Activated CD8-positive, alpha-beta T cell treated with anti-CD3 and anti-CD28 coated beads for 36 hours (primary cell): ENCODE data around the gene ANKIB1. TPM values are rescaled to one million over a fixed set of nuclear protein-coding genes. Genes with fewer than 3 reads are reported as not detected.
"Not testable (repeated sequence)": the region's sequence is repeated elsewhere in the genome, so short reads cannot be mapped to it uniquely, and the experiment has no call there.

Experiments
- ATAC-seq: fragments of 200-7000 bp; cut with Tn5 transposase; one replicate; pipeline ENCODE4 v1.10.0; 2021; ENCODE audit warnings: mild to moderate bottlenecking, moderate library complexity
- CTCF ChIA-PET: fragments of 350-600 bp; sonication (Branson Sonifier 250); formaldehyde crosslinking; loops from one replicate; lab custom pipeline; 2021; ENCODE audit warnings: antibody characterized with exemption; lab: Charles Lee
- POLR2A ChIA-PET: fragments of 350-600 bp; sonication (Branson Sonifier 250); formaldehyde crosslinking; loops from one replicate; lab custom pipeline; 2021; ENCODE audit warnings: antibody characterized with exemption; lab: Charles Lee
- DNase-seq: peaks from one replicate; pipeline ENCODE4 v3.0.0-alpha.2; 2020
- H3K27ac Mint-ChIP-seq: one replicate; pipeline ENCODE4 v1.8.0; 2021; ENCODE audit warnings: mild to moderate bottlenecking, mixed read lengths
- H3K27me3 Mint-ChIP-seq: one replicate; pipeline ENCODE4 v1.8.0; 2021; ENCODE audit warnings: mixed read lengths
- H3K36me3 Mint-ChIP-seq: one replicate; pipeline ENCODE4 v1.8.0; 2021; ENCODE audit warnings: low read depth, mixed read lengths
- H3K4me1 Mint-ChIP-seq: one replicate; pipeline ENCODE4 v1.8.0; 2021; ENCODE audit warnings: low read depth, mixed read lengths
- H3K4me3 Mint-ChIP-seq: one replicate; pipeline ENCODE4 v1.8.0; 2021; ENCODE audit warnings: mild to moderate bottlenecking, moderate library complexity, mixed read lengths
- H3K9me3 Mint-ChIP-seq: one replicate; pipeline ENCODE4 v1.8.0; 2021; ENCODE audit warnings: mixed read lengths
- intact Hi-C: fragments of 100-400 bp; cut with micrococcal nuclease; formaldehyde crosslinking; loops from one replicate; pipeline ENCODE4 v1.10.0; 2022
- total RNA-seq, 2 experiments: library from RNA; stranded (reverse); gene quantifications; one replicate each; pipeline ENCODE4 v1.2.3, GENCODE V29; 2021
- TF ChIP-seq, protein P1 (sequence below): fragments of 200-600 bp; IDR thresholded peaks from one replicate; pipeline ENCODE4 v1.8.0; 2022; ENCODE audit warnings: antibody characterized with exemption, mild to moderate bottlenecking

ANKIB1 gene
- total RNA-seq, 2 experiments from 2014 or later, result 32.3 to 34.1 TPM

DNA sequence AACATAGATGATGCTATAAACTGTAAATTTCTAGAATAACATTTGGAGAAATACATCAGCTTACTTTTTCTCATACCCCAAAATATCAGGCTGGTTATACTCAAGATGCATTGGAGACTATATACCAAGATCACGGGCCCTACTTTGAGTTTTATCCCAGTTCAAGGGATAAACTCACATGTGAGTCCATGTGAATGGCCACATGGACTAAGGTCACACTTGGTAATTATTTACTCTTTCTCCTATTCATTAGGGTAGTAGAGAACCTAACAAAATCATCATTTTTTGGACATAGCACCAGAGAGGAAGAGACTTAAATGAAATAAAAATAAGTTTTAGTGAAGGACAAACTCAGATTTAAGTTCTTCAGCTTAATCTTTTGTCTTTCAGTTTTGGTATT, 108.4 kb downstream of the ANKIB1 start:
- H3K27ac Mint-ChIP-seq, result no peak overlapping the region
- TF ChIP-seq, protein P1, sequence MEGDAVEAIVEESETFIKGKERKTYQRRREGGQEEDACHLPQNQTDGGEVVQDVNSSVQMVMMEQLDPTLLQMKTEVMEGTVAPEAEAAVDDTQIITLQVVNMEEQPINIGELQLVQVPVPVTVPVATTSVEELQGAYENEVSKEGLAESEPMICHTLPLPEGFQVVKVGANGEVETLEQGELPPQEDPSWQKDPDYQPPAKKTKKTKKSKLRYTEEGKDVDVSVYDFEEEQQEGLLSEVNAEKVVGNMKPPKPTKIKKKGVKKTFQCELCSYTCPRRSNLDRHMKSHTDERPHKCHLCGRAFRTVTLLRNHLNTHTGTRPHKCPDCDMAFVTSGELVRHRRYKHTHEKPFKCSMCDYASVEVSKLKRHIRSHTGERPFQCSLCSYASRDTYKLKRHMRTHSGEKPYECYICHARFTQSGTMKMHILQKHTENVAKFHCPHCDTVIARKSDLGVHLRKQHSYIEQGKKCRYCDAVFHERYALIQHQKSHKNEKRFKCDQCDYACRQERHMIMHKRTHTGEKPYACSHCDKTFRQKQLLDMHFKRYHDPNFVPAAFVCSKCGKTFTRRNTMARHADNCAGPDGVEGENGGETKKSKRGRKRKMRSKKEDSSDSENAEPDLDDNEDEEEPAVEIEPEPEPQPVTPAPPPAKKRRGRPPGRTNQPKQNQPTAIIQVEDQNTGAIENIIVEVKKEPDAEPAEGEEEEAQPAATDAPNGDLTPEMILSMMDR, result no peak
- H3K9me3 Mint-ChIP-seq, result no peaks in the 10 kb centered on the region
- ATAC-seq (no peak), DNase-seq (no peak)
- no peaks in the 10 kb centered on the region for H3K4me1 Mint-ChIP-seq
- POLR2A ChIA-PET, result no interaction called here
- H3K27me3 Mint-ChIP-seq, result no peaks in the 10 kb centered on the region
- H3K4me3 Mint-ChIP-seq, result no peak overlapping the region
- peaks cover 18% of the 10 kb centered on the region for H3K36me3 Mint-ChIP-seq
- CTCF ChIA-PET, result interaction anchor here (1.2 to 2.0 kb wide), 2 partner anchors 17 to 70 kb away, joined by 5 read pairs; no protein-coding TSS in a partner anchor
- intact Hi-C loops, result no loop called here

GRCh38 chr7:92356406-92356805, 110.6 kb downstream of the ANKIB1 start:
- no peaks in the 10 kb centered on the region for H3K27me3 Mint-ChIP-seq
- TF ChIP-seq, protein P1, result no peak
- POLR2A ChIA-PET, result no interaction called here
- peaks cover 19% of the 10 kb centered on the region for H3K36me3 Mint-ChIP-seq
- no peak overlapping the region for H3K27ac Mint-ChIP-seq
- CTCF ChIA-PET, result interaction anchor here (1.2 kb wide), 1 partner anchor 13 kb away, joined by 3 read pairs; no protein-coding TSS in a partner anchor
- H3K4me1 Mint-ChIP-seq, result no peaks in the 10 kb centered on the region
- H3K9me3 Mint-ChIP-seq, result no peaks in the 10 kb centered on the region
- intact Hi-C loops, result no loop called here
- H3K4me3 Mint-ChIP-seq, result no peak overlapping the region
- DNase-seq (no peak), ATAC-seq (no peak)

GRCh38 chr7:92357260-92357659, 111.5 kb downstream of the ANKIB1 start:
- CTCF ChIA-PET, result no interaction called here

DNA sequence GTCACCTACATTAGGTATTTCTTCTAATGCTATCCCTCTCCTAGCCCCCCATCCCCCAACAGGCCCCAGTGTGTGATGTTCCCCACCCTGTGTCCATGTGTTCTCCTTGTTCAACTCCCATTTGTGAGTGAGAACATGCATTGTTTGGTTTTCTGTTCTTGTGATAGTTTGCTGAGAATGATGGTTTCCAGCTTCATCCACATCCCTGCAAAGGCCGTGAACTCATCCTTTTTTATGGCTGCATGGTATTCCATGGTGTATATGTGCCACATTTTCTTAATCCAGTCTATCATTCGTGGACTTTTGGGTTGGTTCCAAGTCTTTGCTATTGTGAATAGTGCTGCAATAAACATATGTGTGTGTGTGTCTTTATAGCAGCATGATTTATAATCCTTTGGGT, 113.4 kb downstream of the ANKIB1 start:
- H3K4me3 Mint-ChIP-seq, CTCF ChIA-PET, intact Hi-C loops, ATAC-seq, H3K27me3 Mint-ChIP-seq, H3K27ac Mint-ChIP-seq, H3K4me1 Mint-ChIP-seq, DNase-seq, POLR2A ChIA-PET, H3K9me3 Mint-ChIP-seq: not testable (repeated sequence)
- peaks cover 13% of the 10 kb centered on the region for H3K36me3 Mint-ChIP-seq

More at GRCh38 chr7:92357260-92357659, 111.5 kb downstream of the ANKIB1 start:
- no peak for ATAC-seq
- no peak for DNase-seq
- intact Hi-C loops, result no loop called here
- POLR2A ChIA-PET, result no interaction called here
- no peak overlapping the region for H3K4me3 Mint-ChIP-seq
- peaks cover 17% of the 10 kb centered on the region for H3K36me3 Mint-ChIP-seq
- no peaks in the 10 kb centered on the region for H3K9me3 Mint-ChIP-seq
- H3K27ac Mint-ChIP-seq, result no peak overlapping the region
- no peaks in the 10 kb centered on the region for H3K27me3 Mint-ChIP-seq
- TF ChIP-seq, protein P1, result no peak
- no peaks in the 10 kb centered on the region for H3K4me1 Mint-ChIP-seq

DNA sequence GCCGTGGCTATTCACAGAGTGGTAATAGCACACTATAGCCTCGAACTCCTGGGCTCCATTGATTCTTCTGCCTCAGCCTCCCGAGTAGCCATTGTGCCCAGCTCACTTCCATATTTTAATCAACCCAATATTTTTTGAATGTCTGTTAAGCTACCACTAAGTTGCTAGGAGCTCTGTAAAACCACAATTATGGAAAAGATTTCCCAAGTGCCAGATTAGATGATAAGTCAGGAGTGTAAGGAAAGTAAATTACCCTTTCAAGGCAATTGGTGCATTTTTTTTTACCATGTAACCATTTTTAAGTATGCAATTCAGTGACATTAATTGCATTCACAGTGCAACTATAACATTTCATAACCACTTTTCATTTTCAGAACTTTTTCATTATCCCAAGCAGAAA, 114.0 kb downstream of the ANKIB1 start:
- TF ChIP-seq, protein P1, result no peak
- ATAC-seq (no peak), DNase-seq (no peak)
- intact Hi-C loops, result no loop called here
- peaks cover 18% of the 10 kb centered on the region for H3K36me3 Mint-ChIP-seq
- POLR2A ChIA-PET, result no interaction called here
- no peaks in the 10 kb centered on the region for H3K27me3 Mint-ChIP-seq
- CTCF ChIA-PET, result no interaction called here
- no peak overlapping the region for H3K27ac Mint-ChIP-seq
- H3K4me3 Mint-ChIP-seq, result no peak overlapping the region
- no peaks in the 10 kb centered on the region for H3K9me3 Mint-ChIP-seq
- H3K4me1 Mint-ChIP-seq, result no peaks in the 10 kb centered on the region

- ChIA-PET POLR2A (no interaction called here), CTCF (no interaction called here)
- H3K36me3 Mint-ChIP-seq, result peaks cover 20% of the 10 kb centered on the region
- no peak overlapping the region for H3K4me3 Mint-ChIP-seq
- ATAC-seq (no peak), DNase-seq (no peak)
- TF ChIP-seq, protein P1, result no peak
- no peaks in the 10 kb centered on the region for H3K4me1 Mint-ChIP-seq
- H3K27ac Mint-ChIP-seq, result no peak overlapping the region
- no peaks in the 10 kb centered on the region for H3K9me3 Mint-ChIP-seq
- no peaks in the 10 kb centered on the region for H3K27me3 Mint-ChIP-seq
- intact Hi-C loops, result no loop called here
Observed at GRCh38 chr7:92360387-92360786, 114.6 kb downstream of the ANKIB1 start.
